ENCODE results near the gene SMYD3. TPM values are rescaled to one million over a fixed set of nuclear protein-coding genes. Genes with fewer than 3 reads are reported as not detected.

Gene SMYD3
- total and polyA plus RNA-seq, 9 of the 15 experiments (the other 6 are each of a cell fraction or from before 2014, with no cell fraction given), result 128 to 440 (median 197) TPM

- no peak for TF ChIP-seq E4F1 (CRISPR knock-in tag; IDR thresholded peaks at IDR 0.05; ENCODE audit: borderline replicate concordance)
- TF ChIP-seq CHD4 (IDR thresholded peaks at IDR 0.05; ENCODE audit: insufficient read depth, insufficient replicate concordance, low read depth, low read length, poor library complexity, severe bottlenecking), result no peak
- TF ChIP-seq CC2D1A (IDR thresholded peaks at IDR 0.05), result peak; percentile 38; the same call in 1 of the 2 replicates
- no peak for TF ChIP-seq NR2C2 (CRISPR knock-in tag; IDR thresholded peaks at IDR 0.05)
- no peak for TF ChIP-seq NR2C2 (tag; IDR thresholded peaks at IDR 0.05)
- TF ChIP-seq ATF7 (IDR thresholded peaks at IDR 0.05), result 0 out of 2 replicates have a peak, but pooled peaks have one; percentile 24
- TF ChIP-seq GABPB1 (CRISPR knock-in tag; IDR thresholded peaks at IDR 0.05), result no peak
- no peak for TF ChIP-seq BCOR (IDR thresholded peaks at IDR 0.05)
- no peak for TF ChIP-seq ZNF165 (CRISPR knock-in tag; IDR thresholded peaks at IDR 0.05; ENCODE audit: borderline replicate concordance)
- TF ChIP-seq E2F3 (CRISPR knock-in tag; IDR thresholded peaks at IDR 0.05), result no peak
- TF ChIP-seq MEIS2 (IDR thresholded peaks at IDR 0.05; ENCODE audit: partially characterized antibody), result peak; percentile 91
- no peak for TF ChIP-seq CBX5 (IDR thresholded peaks at IDR 0.05; ENCODE audit: borderline replicate concordance, low read depth)
- no peak for TF ChIP-seq SIX5 (IDR thresholded peaks at IDR 0.05; ENCODE audit: borderline replicate concordance in 1 of 2, insufficient read depth in 1 of 2, low read depth in 1 of 2, low read length in 2 of 2)
- no peak for TF ChIP-seq FIP1L1 (IDR thresholded peaks at IDR 0.05; ENCODE audit: low read depth, low read length, poor library complexity, severe bottlenecking)
- peak; percentile 83 for TF ChIP-seq TAL1 (IDR thresholded peaks at IDR 0.05)
- no peak for TF ChIP-seq ZNF76 (CRISPR knock-in tag; IDR thresholded peaks at IDR 0.05; ENCODE audit: borderline replicate concordance)
- TF ChIP-seq ELK3 (CRISPR knock-in tag; IDR thresholded peaks at IDR 0.05), result no peak
- TF ChIP-seq CBX1 (IDR thresholded peaks at IDR 0.05; ENCODE audit: low read depth), result no peak
- peak; percentile 44 for TF ChIP-seq CXXC5 (CRISPR knock-in tag; IDR thresholded peaks at IDR 0.05)
- TF ChIP-seq ZC3H11A (IDR thresholded peaks at IDR 0.05; ENCODE audit: low read depth, low read length), result no peak
- no peak for TF ChIP-seq ZNF133 (CRISPR knock-in tag; IDR thresholded peaks at IDR 0.05)
- peak; percentile 41 for TF ChIP-seq TAF9B (IDR thresholded peaks at IDR 0.05; ENCODE audit: partially characterized antibody)
- TF ChIP-seq ZC3H8 (IDR thresholded peaks at IDR 0.05), result no peak
- TF ChIP-seq CREM (IDR thresholded peaks at IDR 0.05; ENCODE audit: low read depth), result peak; percentile 24; the same call in 1 of the 2 replicates
- TF ChIP-seq BDP1 (IDR thresholded peaks at IDR 0.05; ENCODE audit: insufficient read depth, insufficient read length), result no peak
- TF ChIP-seq SFPQ (IDR thresholded peaks at IDR 0.05; ENCODE audit: low read depth, low read length), result no peak
Measured at GRCh38 chr1:246170574-246171261, 336.4 kb downstream of the SMYD3 start (continued).

Measured in K562 (cell line).